LNCaP clone FGC (cell line): ENCODE results near the gene DOCK9.

ENCODE experiments used
- DNase-seq: peaks from one replicate; pipeline ENCODE4 v3.0.0-alpha.2; 2011; ENCODE audit warnings: low read depth
- H3K4me3 ChIP-seq: 2 replicates; pipeline ENCODE4 v1.5.1; 2011; ENCODE audit warnings: mild to moderate bottlenecking, low read depth, low read length, control low read depth
- TF ChIP-seq, protein P1 (sequence below): IDR thresholded peaks from 2 replicates; pipeline ENCODE4 v1.5.1; 2012; ENCODE audit warnings: mild to moderate bottlenecking; ENCODE audit not compliant: control insufficient read depth, insufficient read depth; ENCODE audit errors: extremely low read depth

The DOCK9 gene

DNA sequence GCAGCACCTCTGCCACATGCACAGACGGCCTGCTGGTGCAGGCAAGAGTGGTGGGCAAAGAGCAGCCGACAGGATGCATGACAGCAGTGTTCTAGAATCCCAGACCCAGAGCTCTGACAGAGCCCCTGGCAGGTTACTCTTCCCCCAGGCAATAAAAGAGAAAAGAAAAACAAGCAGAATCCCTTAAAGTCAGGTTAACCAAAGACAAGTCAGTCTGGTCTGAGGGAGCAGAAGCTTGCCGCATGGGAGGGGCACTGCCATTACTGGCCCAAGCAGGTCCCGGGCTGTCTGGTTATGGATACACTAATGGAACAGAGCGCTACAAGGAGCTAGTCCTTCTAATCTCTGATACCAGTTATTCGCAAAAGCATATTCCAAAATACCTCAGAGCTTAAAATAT is 36.1 kb upstream of the DOCK9 start:
- DNase-seq: no peak

DNA sequence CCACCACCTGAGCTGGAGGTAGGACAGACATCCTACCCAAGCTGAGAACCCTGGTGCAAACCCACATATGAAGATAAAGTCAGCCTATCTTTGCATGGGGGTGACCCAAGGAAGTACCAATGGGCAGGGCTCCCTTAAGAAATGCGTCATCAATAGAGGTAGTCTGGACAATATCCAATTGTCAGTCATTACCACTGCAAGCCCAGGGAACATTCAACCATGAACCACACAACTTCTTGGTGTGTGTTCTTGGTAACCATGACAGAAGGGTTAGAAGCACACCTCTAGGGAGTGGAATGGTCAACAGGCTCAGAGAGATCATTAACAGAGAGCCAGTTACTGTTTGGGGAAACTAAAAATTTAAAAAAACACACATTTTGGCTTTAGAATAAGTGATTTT is 34.7 kb upstream of the DOCK9 start:
- no peak for DNase-seq
- TF ChIP-seq, protein P1, sequence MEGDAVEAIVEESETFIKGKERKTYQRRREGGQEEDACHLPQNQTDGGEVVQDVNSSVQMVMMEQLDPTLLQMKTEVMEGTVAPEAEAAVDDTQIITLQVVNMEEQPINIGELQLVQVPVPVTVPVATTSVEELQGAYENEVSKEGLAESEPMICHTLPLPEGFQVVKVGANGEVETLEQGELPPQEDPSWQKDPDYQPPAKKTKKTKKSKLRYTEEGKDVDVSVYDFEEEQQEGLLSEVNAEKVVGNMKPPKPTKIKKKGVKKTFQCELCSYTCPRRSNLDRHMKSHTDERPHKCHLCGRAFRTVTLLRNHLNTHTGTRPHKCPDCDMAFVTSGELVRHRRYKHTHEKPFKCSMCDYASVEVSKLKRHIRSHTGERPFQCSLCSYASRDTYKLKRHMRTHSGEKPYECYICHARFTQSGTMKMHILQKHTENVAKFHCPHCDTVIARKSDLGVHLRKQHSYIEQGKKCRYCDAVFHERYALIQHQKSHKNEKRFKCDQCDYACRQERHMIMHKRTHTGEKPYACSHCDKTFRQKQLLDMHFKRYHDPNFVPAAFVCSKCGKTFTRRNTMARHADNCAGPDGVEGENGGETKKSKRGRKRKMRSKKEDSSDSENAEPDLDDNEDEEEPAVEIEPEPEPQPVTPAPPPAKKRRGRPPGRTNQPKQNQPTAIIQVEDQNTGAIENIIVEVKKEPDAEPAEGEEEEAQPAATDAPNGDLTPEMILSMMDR: no peak

More for the DNA sequence above, 36.1 kb upstream of the DOCK9 start:
- no peak overlapping the region for H3K4me3 ChIP-seq
- TF ChIP-seq, protein P1: no peak

DNA sequence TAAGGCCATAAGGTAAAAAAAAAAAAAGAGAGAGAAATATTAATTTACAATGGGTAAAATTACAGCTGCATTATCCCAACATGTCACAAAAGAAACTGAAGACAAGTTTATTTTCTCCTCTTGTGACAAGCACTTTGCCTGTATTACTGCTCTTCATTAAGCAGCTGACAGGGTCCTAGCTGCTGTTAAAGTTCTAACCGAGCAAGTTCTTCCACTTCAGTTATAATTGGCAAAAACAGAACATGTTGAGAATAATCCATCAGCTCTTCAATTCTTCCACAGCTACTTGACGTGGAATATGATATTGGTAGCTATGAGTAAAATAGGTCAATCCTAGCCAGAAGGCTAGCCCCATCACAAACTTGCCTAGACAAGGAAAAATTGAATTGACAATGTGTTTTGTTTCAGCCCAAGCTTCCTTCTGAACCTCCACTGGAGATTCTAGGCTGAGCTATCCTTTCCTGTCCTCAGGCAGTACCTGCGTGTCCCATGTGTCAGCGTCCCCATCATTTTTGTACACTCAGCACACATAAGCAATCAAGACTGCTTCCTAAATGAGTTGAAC is 32.2 kb upstream of the DOCK9 start:
- TF ChIP-seq, protein P1: no peak
- DNase-seq: no peak
- H3K4me3 ChIP-seq: no peak overlapping the region

More for the DNA sequence above, 34.7 kb upstream of the DOCK9 start:
- no peak overlapping the region for H3K4me3 ChIP-seq

DNA sequence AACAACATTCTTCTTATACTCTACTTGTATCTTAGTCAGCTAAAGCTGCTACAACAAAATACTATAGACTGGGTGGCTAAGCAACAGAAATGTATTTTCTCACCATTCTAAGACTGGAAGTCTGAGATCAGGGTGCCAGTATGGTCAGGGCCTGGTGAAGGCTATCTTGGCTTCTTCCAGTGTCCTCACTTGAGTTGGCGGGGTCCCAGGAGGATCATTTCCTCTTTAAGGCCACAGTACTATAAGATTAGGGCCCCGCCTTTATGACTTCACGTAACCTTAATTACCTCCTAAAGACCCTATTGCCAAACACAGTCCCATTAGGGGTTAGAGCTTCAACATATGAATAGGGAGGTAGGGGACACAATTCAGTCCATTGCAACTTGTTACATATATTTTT is 30.7 kb upstream of the DOCK9 start:
- no peak overlapping the region for H3K4me3 ChIP-seq
- TF ChIP-seq, protein P1: no peak
- DNase-seq: no peak

DNA sequence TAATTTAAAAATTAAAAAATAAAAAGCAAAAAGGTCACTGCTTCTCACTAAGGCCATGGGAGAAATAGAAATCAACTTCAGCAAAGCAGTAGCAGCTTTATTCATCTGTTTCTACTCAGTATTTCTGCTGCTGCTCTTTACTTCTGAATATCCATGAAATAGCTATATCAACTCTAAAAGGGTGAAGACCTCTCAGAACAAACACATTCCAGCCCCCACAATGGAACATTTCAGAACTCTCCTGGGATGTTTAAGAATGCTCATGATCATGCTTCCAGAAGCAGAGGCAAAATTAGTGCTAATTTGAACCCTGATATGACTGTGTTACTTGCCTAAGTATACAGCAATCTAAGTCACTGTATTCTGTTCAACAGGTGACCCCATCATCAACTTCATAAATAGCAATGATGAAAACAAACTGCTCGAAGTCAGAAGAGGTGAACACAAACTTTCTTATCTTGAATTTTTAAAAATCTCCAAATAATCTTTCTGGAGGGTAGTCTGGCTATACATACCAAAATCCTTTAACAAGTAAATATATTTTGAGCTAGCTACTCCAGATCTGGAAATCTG is 29.6 kb upstream of the DOCK9 start:
- no peak overlapping the region for H3K4me3 ChIP-seq
- TF ChIP-seq, protein P1: no peak
- no peak for DNase-seq

DNA sequence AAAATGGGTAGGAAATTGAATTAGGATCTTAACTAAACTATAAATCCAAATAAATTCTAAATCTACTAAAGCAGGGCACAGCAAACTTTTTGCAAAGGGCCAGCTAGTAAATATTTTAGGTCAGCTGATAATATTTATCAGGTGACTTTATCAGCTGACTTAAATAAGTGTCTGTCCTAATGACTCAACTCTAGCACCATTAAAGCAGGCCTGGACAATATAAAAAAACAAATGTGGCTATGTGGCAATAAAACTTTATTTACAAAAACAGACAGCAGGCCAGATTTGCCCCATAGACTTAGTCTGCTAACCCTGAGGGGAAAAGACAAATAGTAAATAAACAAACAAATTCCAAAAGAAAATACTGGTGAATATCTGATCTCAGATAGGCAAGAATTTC is 27.7 kb upstream of the DOCK9 start:
- no peak for DNase-seq
- no peak overlapping the region for H3K4me3 ChIP-seq
- TF ChIP-seq, protein P1: no peak

DNA sequence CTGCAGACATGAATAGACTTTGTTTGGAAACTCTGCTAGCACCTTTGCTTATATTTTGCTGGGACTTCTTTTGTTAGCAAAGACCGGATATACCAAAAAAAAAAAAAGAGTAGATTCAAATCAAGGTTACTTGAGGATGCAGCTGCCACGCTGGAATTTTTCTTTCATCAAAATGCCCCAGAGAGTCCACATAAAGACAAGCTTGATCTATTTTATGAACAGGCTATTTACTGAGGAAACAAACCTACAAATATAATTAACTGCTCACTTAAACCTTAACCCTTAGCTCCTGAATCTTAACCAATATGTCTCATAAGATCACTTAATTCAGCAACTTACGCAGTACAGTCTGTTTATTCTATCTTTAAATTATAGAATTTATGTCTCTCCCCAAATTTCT is 27.1 kb upstream of the DOCK9 start:
- DNase-seq: no peak
- H3K4me3 ChIP-seq: no peak overlapping the region
- TF ChIP-seq, protein P1: no peak
